H1 (cell line): ENCODE results near the gene GPC2.
"Not testable (repeated sequence)": the region's sequence is repeated elsewhere in the genome, so short reads cannot be mapped to it uniquely, and the experiment has no call there.

Source experiments
- CEBPB ChIP-seq: IDR thresholded peaks from 2 replicates; pipeline ENCODE4 v1.6.1; 2012; ENCODE audit warnings: low read depth, low read length
- POLR2AphosphoS5 ChIP-seq: IDR thresholded peaks from 2 replicates; pipeline ENCODE4 v1.6.1; 2011; ENCODE audit warnings: low read depth, low read length

GRCh38 chr7:100217934-100218333, 40.8 kb upstream of the GPC2 start:
- not testable (repeated sequence) for TF ChIP-seq POLR2AphosphoS5, CEBPB
